Hypothalamus (tissue), 51 donors: ENCODE results near the gene ARHGAP11A.

Experiments used
- DNase-seq, 51 donors: peaks; one replicate each; lab custom pipeline; 2025; lab: John Stamatoyannopoulos, UW

Gene ARHGAP11A

GRCh38 chr15:32682569-32682968, 67.3 kb downstream of the ARHGAP11A start:
- no peak for DNase-seq

DNA sequence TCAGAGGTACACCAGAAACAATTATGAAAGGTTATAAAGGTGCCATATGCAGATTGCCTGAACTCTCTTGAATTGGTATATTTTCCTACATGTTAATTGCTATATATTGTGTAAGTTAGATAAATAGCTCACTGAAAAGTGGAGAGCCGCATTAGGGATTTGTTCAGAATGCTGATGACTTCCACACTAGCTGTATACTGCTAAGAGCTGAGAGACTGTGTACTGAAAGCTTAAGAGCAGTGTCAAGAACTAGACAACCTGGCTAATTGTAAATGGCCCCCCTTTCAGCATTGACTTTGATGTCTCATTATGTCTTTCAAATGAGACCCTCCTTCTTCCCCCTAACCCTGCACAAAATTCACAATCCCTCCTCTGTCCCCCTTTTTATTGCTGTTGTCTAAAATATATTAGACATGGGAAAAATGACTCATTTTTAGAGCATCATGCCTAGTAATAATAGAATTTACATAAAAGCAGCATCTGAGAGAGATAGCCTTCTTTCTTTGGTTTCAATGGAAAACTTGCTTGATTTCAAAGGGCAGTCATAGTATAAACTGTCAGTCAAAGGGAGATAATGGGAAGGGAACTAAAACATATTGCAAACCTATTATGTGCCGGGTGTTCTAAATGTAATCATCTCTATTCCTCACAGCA, 67.8 kb downstream of the ARHGAP11A start:
- no peak for DNase-seq

- DNase-seq = no peak
Observed at GRCh38 chr15:32683906-32684584, 68.7 kb downstream of the ARHGAP11A start.

DNA sequence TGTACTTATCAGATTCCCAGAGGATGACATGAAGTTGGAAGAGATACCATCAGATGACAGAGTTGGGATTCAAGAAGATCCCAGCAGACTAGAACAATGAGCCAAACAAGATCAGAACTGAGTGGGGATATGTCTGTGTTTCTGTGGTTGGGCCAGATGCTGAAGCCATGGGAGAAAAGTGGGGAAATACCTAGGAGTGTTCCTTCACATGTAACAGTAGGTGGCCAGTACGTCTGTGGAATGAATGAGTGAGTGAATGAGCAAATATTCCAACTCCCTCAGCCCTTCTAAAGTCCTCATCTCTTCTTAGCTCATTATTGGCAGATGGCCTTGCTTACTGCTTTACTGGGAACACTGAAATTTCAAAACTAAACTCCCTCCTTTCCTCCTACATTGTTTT, 70.3 kb downstream of the ARHGAP11A start:
- no peak for DNase-seq

DNA sequence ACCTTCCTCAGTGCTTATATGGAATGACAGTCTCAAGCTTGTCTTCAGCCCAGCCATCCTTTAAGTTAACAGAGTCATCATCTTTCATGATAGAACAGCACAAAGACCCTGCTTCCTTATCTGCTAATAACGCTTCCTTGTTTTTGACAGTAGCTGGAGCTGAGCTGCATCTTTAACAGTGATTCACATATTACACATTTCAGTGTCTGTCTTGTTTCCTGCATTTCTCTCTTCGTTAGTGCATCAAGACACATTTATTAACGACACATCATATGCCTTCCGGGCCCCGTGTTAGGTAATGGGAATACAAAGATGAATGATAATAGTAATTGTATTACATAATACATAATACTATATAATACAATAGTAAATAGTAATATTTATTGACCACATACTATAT, 72.3 kb downstream of the ARHGAP11A start:
- no peak for DNase-seq

- no peak for DNase-seq
Observed at GRCh38 chr15:32688151-32688639, 72.9 kb downstream of the ARHGAP11A start.
